Thyroid gland (tissue), 4 donors: ENCODE measurements around the gene GAS2L1. TPM values are rescaled to one million over a fixed set of nuclear protein-coding genes. Genes with fewer than 3 reads are reported as not detected.

Experiments used
- DNase-seq, 2 donors: peaks; one replicate each; pipeline ENCODE4 v3.0.0-alpha.2; 2019
- H3K27ac ChIP-seq, 3 donors: fragments of 200-600 bp; sonication (generic); 1 replicate in 2 of 3; 2 replicates in 1 of 3; pipeline ENCODE4 v1.5.1; 2016 to 2019; ENCODE audit warnings: mild to moderate bottlenecking in 1 of 3, moderate library complexity in 1 of 3
- H3K27me3 ChIP-seq: fragments of 200-600 bp; sonication (generic); one replicate; pipeline ENCODE4 v1.5.1; 2019
- H3K36me3 ChIP-seq, 2 donors: fragments of 200-600 bp; sonication (generic); one replicate each; pipeline ENCODE4 v1.5.1; 2016 to 2019
- H3K4me1 ChIP-seq, 2 donors: fragments of 200-600 bp; sonication (generic); one replicate each; pipeline ENCODE4 v1.5.1; 2017 to 2019
- H3K4me3 ChIP-seq, 3 donors: fragments of 200-600 bp; sonication (generic); replicated peaks in 1 of 3; 1 replicate in 2 of 3; 2 replicates in 1 of 3; pipeline ENCODE4 v1.5.1; 2016; ENCODE audit warnings: mild to moderate bottlenecking in 1 of 3
- H3K9me3 ChIP-seq: fragments of 200-600 bp; sonication (generic); one replicate; pipeline ENCODE4 v1.5.1; 2017
- CTCF ChIP-seq, 6 experiments: fragments of 200-600 bp in 3 of 6; fragments of 450-650 bp in 3 of 6; sonication (generic) in 3 of 6; IDR thresholded peaks; one replicate each; pipeline ENCODE4 v1.5.1; 2016 to 2019; ENCODE audit warnings: antibody characterized with exemption in 6 of 6, mild to moderate bottlenecking in 2 of 6, inconsistent platforms in 1 of 6, moderate library complexity in 1 of 6
- POLR2A ChIP-seq, 2 donors: fragments of 450-650 bp; IDR thresholded peaks; one replicate each; pipeline ENCODE4 v1.6.1; 2017; ENCODE audit warnings: antibody characterized with exemption in 2 of 2, mild to moderate bottlenecking in 2 of 2, moderate library complexity in 1 of 2
- WGBS, 2 donors: methylation state at CpG; one replicate each; pipeline ENCODE4 v1.1.5; 2017; 5-methylcytosine and 5-hydroxymethylcytosine counted together
- intact Hi-C: fragments of 100-400 bp; cut with DNase I; formaldehyde crosslinking; loops from one replicate; pipeline ENCODE4 v1.15.1; 2023
- total RNA-seq, 4 donors: library from RNA; depleted of rRNA; stranded (reverse); fragments of >200 nt; gene quantifications; one replicate each; pipeline ENCODE4 v1.2.3, GENCODE V29; 2016

GAS2L1 gene
- total RNA-seq, 4 donors from 2014 or later: 9.3 to 22.2 (median 15.7) TPM

DNA sequence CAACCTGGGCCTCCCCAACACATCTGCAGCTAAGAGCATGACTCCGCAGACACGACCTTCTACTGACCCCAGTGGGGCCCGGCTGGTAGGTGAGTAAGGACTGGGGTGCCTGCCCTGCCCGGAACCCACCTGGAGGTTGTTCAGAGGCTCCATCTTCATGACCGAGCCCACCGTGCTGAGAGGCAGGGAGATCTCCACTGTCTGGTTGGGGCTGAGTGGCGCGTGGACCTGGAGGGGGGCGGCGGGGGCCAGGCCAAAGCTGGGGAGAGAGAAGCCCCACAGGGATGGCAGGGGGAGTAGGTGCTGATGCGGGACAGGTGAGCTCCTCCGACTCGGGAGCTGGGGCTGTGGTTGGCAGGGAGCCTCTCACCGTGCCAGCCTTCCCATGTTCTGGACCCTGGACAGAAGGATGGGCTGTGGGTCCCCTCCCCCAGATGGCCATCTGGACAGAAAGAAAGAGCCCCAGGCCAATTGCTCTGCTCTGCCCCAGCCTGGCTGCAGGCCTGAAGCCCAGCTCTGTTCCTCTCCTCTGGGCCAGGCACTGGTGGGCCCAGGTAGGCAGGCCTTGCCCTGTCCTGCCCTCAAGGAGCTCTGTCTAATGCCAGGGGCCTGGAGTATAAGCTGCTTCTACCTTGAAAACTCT, 25.3 kb downstream of the GAS2L1 start:
- no peaks in the 10 kb centered on the region for H3K4me1 ChIP-seq
- H3K4me3 ChIP-seq: no peak overlapping the region
- WGBS, 2 donors: 87 to 89% methylated on average over 13 to 14 of the region's 14 CpGs
- no peak for TF ChIP-seq POLR2A (IDR thresholded peaks at IDR 0.05)
- TF ChIP-seq CTCF (IDR thresholded peaks at IDR 0.05): no peak
- peaks cover 42 to 59% of the 10 kb centered on the region in 2 donors for H3K36me3 ChIP-seq
- H3K27me3 ChIP-seq: no peaks in the 10 kb centered on the region
- H3K9me3 ChIP-seq: no peaks in the 10 kb centered on the region
- intact Hi-C loops: no loop called here
- H3K27ac ChIP-seq: no peak overlapping the region
- DNase-seq: no peak

DNA sequence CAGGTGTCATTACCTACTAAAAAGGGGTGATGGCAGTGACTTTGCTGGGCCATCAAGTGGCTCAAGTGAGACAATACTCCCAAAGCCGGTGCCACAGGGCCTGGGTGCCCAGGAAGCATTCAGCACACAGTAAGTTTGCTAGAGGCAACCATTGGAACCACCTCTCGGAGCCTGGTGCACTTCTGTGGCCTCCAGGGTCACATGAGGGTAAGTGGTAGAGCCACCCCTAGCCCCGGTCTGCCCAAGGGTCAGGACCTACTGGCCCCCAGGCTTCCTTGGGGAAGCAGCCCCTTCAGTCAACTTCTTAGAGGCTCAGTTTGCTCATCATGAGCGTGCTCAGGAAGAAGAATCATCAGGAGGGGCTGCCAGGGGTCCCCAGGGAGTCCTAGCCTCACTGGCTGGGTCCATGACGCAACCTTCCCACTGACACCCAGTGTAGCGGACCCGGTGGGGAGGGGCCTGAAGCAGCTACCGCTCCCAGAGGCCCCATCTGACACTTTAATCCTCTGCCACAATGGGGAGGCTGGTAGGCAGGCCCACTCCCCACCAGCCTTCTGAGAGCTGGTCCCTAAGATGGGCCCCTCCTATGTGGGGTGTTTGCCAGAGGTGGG, 26.5 kb downstream of the GAS2L1 start:
- Histone ChIP-seq H3K27ac (no peak overlapping the region), H3K27me3 (no peaks in the 10 kb centered on the region), H3K4me1 (no peaks in the 10 kb centered on the region), H3K4me3 (no peak overlapping the region), H3K36me3 (peaks cover 42 to 63% of the 10 kb centered on the region in 2 donors), H3K9me3 (no peaks in the 10 kb centered on the region)
- intact Hi-C loops: no loop called here
- TF ChIP-seq CTCF (IDR thresholded peaks at IDR 0.05) (no peak), POLR2A (IDR thresholded peaks at IDR 0.05) (no peak)
- WGBS, 2 donors: 95 to 97% methylated on average over 3 to 4 of the region's 8 CpGs
- DNase-seq: no peak

DNA sequence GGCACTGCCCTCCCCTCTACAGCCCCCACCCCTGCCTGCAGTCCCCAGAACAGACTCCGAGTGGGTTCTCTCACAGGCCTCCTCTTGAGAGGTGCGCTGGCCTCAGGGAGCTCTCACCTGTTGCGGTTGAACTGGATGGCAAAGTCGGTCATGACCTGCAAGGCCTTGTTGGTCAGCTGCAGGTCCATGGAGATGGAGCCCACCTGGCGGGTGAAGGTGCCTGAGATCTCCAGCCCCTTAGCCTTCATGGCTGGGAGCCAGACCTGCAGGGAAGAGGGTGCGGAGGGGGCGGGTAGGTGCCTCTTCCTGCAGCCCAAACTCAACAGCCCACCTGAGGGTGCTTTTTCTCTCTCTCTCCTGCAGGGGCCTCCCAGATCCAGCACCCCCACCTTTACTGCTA, 27.7 kb downstream of the GAS2L1 start:
- Histone ChIP-seq H3K27ac (no peak overlapping the region), H3K4me3 (no peak overlapping the region), H3K36me3 (peaks cover 45 to 63% of the 10 kb centered on the region in 2 donors), H3K27me3 (no peaks in the 10 kb centered on the region), H3K9me3 (no peaks in the 10 kb centered on the region), H3K4me1 (no peaks in the 10 kb centered on the region)
- WGBS, 2 donors: 96 to 97% methylated on average over 4 of the region's 7 CpGs
- intact Hi-C loops: no loop called here
- DNase-seq: no peak
- TF ChIP-seq CTCF (IDR thresholded peaks at IDR 0.05) (no peak), POLR2A (IDR thresholded peaks at IDR 0.05) (no peak)

- 92 to 94% methylated on average over 12 of the region's 12 CpGs for WGBS, 2 donors
- Histone ChIP-seq H3K27ac (no peak overlapping the region), H3K9me3 (no peaks in the 10 kb centered on the region), H3K4me3 (no peak overlapping the region), H3K4me1 (no peaks in the 10 kb centered on the region), H3K36me3 (peaks cover 43 to 67% of the 10 kb centered on the region in 2 donors), H3K27me3 (no peaks in the 10 kb centered on the region)
- TF ChIP-seq POLR2A (IDR thresholded peaks at IDR 0.05) (no peak), CTCF (IDR thresholded peaks at IDR 0.05) (no peak)
- no peak for DNase-seq
- intact Hi-C loops: no loop called here
These were observed 28.4 kb downstream of the GAS2L1 start for GRCh38 chr22:29334696-29335344.

- TF ChIP-seq CTCF (IDR thresholded peaks at IDR 0.05): no peak
- no peak for TF ChIP-seq POLR2A (IDR thresholded peaks at IDR 0.05)
- Histone ChIP-seq H3K4me1 (no peaks in the 10 kb centered on the region), H3K27me3 (no peaks in the 10 kb centered on the region), H3K4me3 (no peak overlapping the region), H3K36me3 (peaks cover 42 to 67% of the 10 kb centered on the region in 2 donors), H3K27ac (no peak overlapping the region), H3K9me3 (no peaks in the 10 kb centered on the region)
- 93 to 98% methylated on average over 9 to 11 of the region's 11 CpGs for WGBS, 2 donors
- intact Hi-C loops: no loop called here
- no peak for DNase-seq
These were observed 29.2 kb downstream of the GAS2L1 start for GRCh38 chr22:29335656-29336055.
